PC-3 (cell line): ENCODE results near the gene DIP2C. TPM values are rescaled to one million over a fixed set of nuclear protein-coding genes. Genes with fewer than 3 reads are reported as not detected.

Experiments
- ATAC-seq: fragments of 200-7000 bp; cut with Tn5 transposase; 2 replicates; pipeline ENCODE4 v1.9.1; 2020; ENCODE audit warnings: mild to moderate bottlenecking, moderate library complexity
- BruUV-seq: library from RNA; stranded (reverse); fragments of 400-500 nt; replicated peaks from 2 replicates; lab custom pipeline; 2021; lab: Mats Ljungman, UMichigan
- CTCF ChIA-PET: fragments of 300-600 bp; sonication (Branson Sonifier 250); formaldehyde crosslinking; loops from one replicate; lab custom pipeline; 2022; ENCODE audit warnings: antibody characterized with exemption; lab: Charles Lee
- POLR2A ChIA-PET: fragments of 300-600 bp; sonication (Branson Sonifier 250); formaldehyde crosslinking; loops from one replicate; lab custom pipeline; 2022; ENCODE audit warnings: antibody characterized with exemption; ENCODE audit not compliant: unreplicated experiment; lab: Charles Lee
- DNase-seq: peaks from one replicate; pipeline ENCODE4 v3.0.0-alpha.2; 2015
- H2AFZ ChIP-seq: fragments of 300-600 bp; sonication (generic); 2 replicates; pipeline ENCODE4 v1.6.0; 2016; ENCODE audit warnings: antibody characterized with exemption, low read length
- H3F3A ChIP-seq: fragments of 300-600 bp; sonication (generic); one replicate; pipeline ENCODE4 v1.6.0; 2017; ENCODE audit warnings: antibody characterized with exemption, low read length, control low read depth, mild to moderate bottlenecking; ENCODE audit not compliant: unreplicated experiment
- H3K27ac ChIP-seq: fragments of 300-600 bp; sonication (generic); 2 replicates; pipeline ENCODE4 v1.5.1; 2016; ENCODE audit warnings: mild to moderate bottlenecking, low read length
- H3K27me3 ChIP-seq: fragments of 300-600 bp; sonication (generic); 2 replicates; pipeline ENCODE4 v1.6.1; 2016; ENCODE audit warnings: low read length, mixed read lengths
- H3K36me3 ChIP-seq: fragments of 300-600 bp; sonication (generic); 2 replicates; pipeline ENCODE4 v1.6.1; 2016; ENCODE audit warnings: low read depth, mixed run types, low read length, mixed read lengths
- H3K4me1 ChIP-seq: fragments of 300-600 bp; sonication (generic); 2 replicates; pipeline ENCODE4 v1.5.1; 2016; ENCODE audit warnings: low read length; ENCODE audit not compliant: insufficient read depth
- H3K4me2 ChIP-seq: fragments of 300-600 bp; sonication (generic); 2 replicates; pipeline ENCODE4 v1.6.0; 2016; ENCODE audit warnings: low read length
- H3K4me3 ChIP-seq: fragments of 300-600 bp; sonication (generic); 2 replicates; pipeline ENCODE4 v1.5.1; 2016; ENCODE audit warnings: mild to moderate bottlenecking, low read length, mixed read lengths
- H3K79me2 ChIP-seq: fragments of 300-600 bp; sonication (generic); 2 replicates; pipeline ENCODE4 v1.6.1; 2017; ENCODE audit warnings: low read length, mixed read lengths
- H3K9ac ChIP-seq: fragments of 300-600 bp; sonication (generic); 2 replicates; pipeline ENCODE4 v1.6.0; 2016; ENCODE audit warnings: mild to moderate bottlenecking, low read length
- H3K9me2 ChIP-seq: fragments of 300-600 bp; sonication (generic); replicated peaks from 2 replicates; pipeline ENCODE4 v1.6.1; 2016; ENCODE audit warnings: mixed run types, low read length, mixed read lengths
- H3K9me3 ChIP-seq: fragments of 300-600 bp; sonication (generic); 2 replicates; pipeline ENCODE4 v1.6.1; 2016; ENCODE audit warnings: low read length, mixed read lengths
- H4K20me1 ChIP-seq: fragments of 300-600 bp; sonication (generic); 2 replicates; pipeline ENCODE4 v1.6.1; 2016; ENCODE audit warnings: low read length, mixed read lengths
- EZH2 ChIP-seq: fragments of 300-600 bp; sonication (generic); IDR thresholded peaks from one replicate; pipeline ENCODE4 v1.6.1; 2017; ENCODE audit warnings: antibody characterized with exemption, mild to moderate bottlenecking, low read length; ENCODE audit not compliant: unreplicated experiment
- EZH2phosphoT487 ChIP-seq: fragments of 300-600 bp; sonication (generic); IDR thresholded peaks from 2 replicates; pipeline ENCODE4 v1.6.1; 2018; ENCODE audit warnings: mild to moderate bottlenecking, antibody characterized with exemption, low read length, borderline replicate concordance
- intact Hi-C: fragments of 100-400 bp; cut with micrococcal nuclease; formaldehyde crosslinking; loops from 2 replicates; pipeline ENCODE4 v1.9.0; 2023
- total RNA-seq: library from RNA; depleted of rRNA; stranded (reverse); fragments of >200 nt; gene quantifications from 2 replicates; pipeline ENCODE4 v1.2.3, GENCODE V29; 2014
- TF ChIP-seq, protein P1 (sequence below): fragments of 300-600 bp; sonication (generic); conservative IDR thresholded peaks from 2 replicates; pipeline ENCODE4 v1.5.1; 2017; ENCODE audit warnings: antibody characterized with exemption, low read depth, mild to moderate bottlenecking, low read length

The DIP2C gene
- total RNA-seq, 1 experiment from 2014 or later, result 3.1 TPM

DNA sequence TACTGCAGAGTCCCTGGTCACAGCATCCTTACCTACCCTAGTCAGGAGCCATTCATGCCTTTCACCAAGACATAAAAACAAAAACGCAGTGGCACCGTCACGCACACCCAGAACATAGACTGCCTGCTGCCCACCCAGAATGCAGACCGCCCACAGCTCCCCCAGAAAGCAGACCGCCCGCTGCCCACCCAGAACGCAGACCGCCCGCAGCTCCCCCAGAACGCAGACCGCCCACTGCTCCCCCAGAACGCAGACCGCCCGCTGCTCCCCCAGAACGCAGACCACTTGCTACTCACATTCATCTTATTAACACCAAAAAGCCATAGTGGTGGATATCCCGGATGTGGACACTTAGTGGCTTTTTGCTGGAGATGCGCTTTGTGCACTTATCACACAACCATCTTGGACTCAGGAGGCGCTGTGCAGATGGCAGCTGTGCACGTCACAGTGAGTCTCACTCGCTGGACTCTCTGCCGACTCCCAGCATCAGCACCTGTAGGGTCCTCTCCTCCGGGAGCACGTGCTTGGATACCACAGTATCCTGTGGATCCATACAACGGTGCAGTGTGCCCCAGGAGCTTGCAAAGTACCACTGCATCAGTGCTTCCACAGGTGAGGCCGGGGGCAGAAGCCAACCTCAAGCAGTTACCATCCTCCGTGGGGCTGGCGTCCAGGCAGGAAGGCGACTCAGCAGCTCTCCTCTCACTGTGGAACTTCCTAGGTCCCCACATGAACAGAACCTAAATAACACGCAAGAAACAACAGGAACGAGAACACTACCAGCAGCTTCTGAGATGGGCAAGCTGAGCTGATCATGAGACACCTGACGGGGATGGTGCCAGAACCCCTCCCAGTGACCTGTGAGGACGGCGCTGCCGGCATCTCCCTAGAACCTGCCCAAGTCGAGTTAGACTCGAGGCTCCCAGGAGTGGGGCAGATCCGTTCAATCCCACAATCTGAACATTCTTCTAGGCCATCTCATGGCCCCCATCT, 161.0 kb downstream of the DIP2C start:
- no peak for TF ChIP-seq EZH2phosphoT487
- no peak for TF ChIP-seq EZH2
- TF ChIP-seq, protein P1, sequence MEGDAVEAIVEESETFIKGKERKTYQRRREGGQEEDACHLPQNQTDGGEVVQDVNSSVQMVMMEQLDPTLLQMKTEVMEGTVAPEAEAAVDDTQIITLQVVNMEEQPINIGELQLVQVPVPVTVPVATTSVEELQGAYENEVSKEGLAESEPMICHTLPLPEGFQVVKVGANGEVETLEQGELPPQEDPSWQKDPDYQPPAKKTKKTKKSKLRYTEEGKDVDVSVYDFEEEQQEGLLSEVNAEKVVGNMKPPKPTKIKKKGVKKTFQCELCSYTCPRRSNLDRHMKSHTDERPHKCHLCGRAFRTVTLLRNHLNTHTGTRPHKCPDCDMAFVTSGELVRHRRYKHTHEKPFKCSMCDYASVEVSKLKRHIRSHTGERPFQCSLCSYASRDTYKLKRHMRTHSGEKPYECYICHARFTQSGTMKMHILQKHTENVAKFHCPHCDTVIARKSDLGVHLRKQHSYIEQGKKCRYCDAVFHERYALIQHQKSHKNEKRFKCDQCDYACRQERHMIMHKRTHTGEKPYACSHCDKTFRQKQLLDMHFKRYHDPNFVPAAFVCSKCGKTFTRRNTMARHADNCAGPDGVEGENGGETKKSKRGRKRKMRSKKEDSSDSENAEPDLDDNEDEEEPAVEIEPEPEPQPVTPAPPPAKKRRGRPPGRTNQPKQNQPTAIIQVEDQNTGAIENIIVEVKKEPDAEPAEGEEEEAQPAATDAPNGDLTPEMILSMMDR, result no peak
- ChIA-PET POLR2A (no interaction called here), CTCF (no interaction called here)
- Histone ChIP-seq H3K9me3 (no peaks in the 10 kb centered on the region), H3K4me3 (no peak overlapping the region), H3K4me1 (no peaks in the 10 kb centered on the region), H3K36me3 (no peaks in the 10 kb centered on the region), H4K20me1 (no peaks in the 10 kb centered on the region), H2AFZ (no peak overlapping the region), H3K79me2 (no peaks in the 10 kb centered on the region), H3K9ac (no peak overlapping the region), H3K27ac (no peak overlapping the region), H3K27me3 (no peaks in the 10 kb centered on the region), H3K4me2 (no peak overlapping the region), H3F3A (no peaks in the 10 kb centered on the region), H3K9me2 (no peaks in the 10 kb centered on the region)
- no TSS peak for BruUV-seq
- intact Hi-C loops, result no loop called here
- no peak for ATAC-seq
- no peak for DNase-seq

DNA sequence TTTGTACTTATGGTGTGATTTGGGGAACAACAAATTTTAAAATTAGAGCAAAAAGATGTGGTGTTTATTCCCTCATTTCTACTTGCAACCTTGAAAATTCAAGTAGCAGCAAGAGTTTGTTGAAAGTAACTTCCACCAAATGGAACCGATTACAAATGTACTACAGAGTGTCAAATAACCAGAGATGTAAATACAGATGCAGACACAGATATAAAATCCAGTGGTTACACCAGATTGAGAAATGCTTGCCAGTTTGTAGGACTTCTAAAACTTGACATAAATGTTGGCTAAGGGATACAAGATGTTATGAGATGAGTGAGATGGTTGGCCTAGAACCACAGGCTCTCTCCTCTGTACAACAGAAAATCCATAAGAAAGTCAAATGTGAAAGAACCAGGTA, 162.1 kb downstream of the DIP2C start:
- Histone ChIP-seq H3K4me1 (no peaks in the 10 kb centered on the region), H3K27ac (no peak overlapping the region), H3F3A (no peaks in the 10 kb centered on the region), H3K9me3 (no peaks in the 10 kb centered on the region), H3K4me3 (no peak overlapping the region), H3K4me2 (no peak overlapping the region), H3K79me2 (no peaks in the 10 kb centered on the region), H3K27me3 (no peaks in the 10 kb centered on the region), H4K20me1 (no peaks in the 10 kb centered on the region), H3K9ac (no peak overlapping the region), H2AFZ (no peak overlapping the region), H3K9me2 (no peaks in the 10 kb centered on the region), H3K36me3 (no peaks in the 10 kb centered on the region)
- TF ChIP-seq, protein P1, result no peak
- TF ChIP-seq EZH2phosphoT487 (no peak), EZH2 (no peak)
- ChIA-PET CTCF (no interaction called here), POLR2A (no interaction called here)
- DNase-seq (no peak), ATAC-seq (no peak)
- intact Hi-C loops, result no loop called here
- no TSS peak for BruUV-seq
